Peyer's patch (tissue), 4 donors: ENCODE measurements around the gene ZNF629. TPM values are rescaled to one million over a fixed set of nuclear protein-coding genes. Genes with fewer than 3 reads are reported as not detected.

Source experiments
- DNase-seq, 3 donors: peaks; one replicate each; pipeline ENCODE4 v3.0.0-alpha.2; 2017 to 2019
- H3K27ac ChIP-seq, 4 donors: fragments of 200-600 bp; sonication (generic); one replicate each; pipeline ENCODE4 v1.5.1; 2016 to 2019
- H3K27me3 ChIP-seq, 2 donors: fragments of 200-600 bp; sonication (generic); one replicate each; pipeline ENCODE4 v1.5.1; 2019
- H3K36me3 ChIP-seq, 3 donors: fragments of 200-600 bp; sonication (generic); one replicate each; pipeline ENCODE4 v1.5.1; 2016 to 2019
- H3K4me1 ChIP-seq, 4 donors: fragments of 200-600 bp; sonication (generic); one replicate each; pipeline ENCODE4 v1.5.1; 2016 to 2019
- H3K4me3 ChIP-seq, 4 donors: fragments of 200-600 bp; sonication (generic); 1 replicate in 3 of 4; 2 replicates in 1 of 4; pipeline ENCODE4 v1.5.1; 2016 to 2019; ENCODE audit warnings: mild to moderate bottlenecking in 1 of 4
- H3K9me3 ChIP-seq, 4 donors: fragments of 200-600 bp; sonication (generic); one replicate each; pipeline ENCODE4 v1.5.1; 2016 to 2019; ENCODE audit warnings: mild to moderate bottlenecking in 1 of 4
- POLR2A ChIP-seq, 2 donors: fragments of 450-650 bp; IDR thresholded peaks; one replicate each; pipeline ENCODE4 v1.5.1; 2017; ENCODE audit warnings: antibody characterized with exemption in 2 of 2, mild to moderate bottlenecking in 2 of 2, moderate library complexity in 2 of 2
- total RNA-seq, 4 donors: library from RNA; depleted of rRNA; stranded (reverse); fragments of >200 nt; gene quantifications; one replicate each; pipeline ENCODE4 v1.1.0, GENCODE V29; 2016
- TF ChIP-seq, protein P1 (sequence below), 6 experiments: fragments of 450-650 bp in 4 of 6; fragments of 200-600 bp in 2 of 6; sonication (generic) in 1 of 6; IDR thresholded peaks; one replicate each; pipeline ENCODE4 v1.5.1; 2017 to 2019; ENCODE audit warnings: antibody characterized with exemption in 6 of 6, mild to moderate bottlenecking in 3 of 6, moderate library complexity in 1 of 6

Gene ZNF629
- total RNA-seq, 4 donors from 2014 or later: 10.9 to 28.7 (median 19.0) TPM

DNA sequence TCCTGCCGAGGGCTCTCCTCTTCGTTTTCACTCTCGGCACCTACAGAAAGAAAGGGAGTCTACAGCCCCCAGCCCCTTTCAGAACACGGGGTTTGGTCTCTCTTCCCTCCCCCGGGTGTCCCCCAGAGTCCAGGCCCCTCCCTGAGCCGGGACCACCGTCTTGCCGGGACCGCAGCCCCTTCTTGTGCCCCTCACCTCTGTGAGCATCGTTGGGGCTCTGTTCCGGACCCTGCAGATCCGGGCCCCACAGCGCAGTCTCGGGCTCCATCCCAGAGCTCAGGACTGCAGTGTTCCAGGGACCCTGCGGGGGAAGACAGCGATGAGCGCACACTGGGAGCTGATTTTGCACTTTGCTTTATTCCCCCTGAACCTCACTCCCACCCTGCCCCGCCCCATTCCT is 2.8 kb downstream of the ZNF629 start:
- Histone ChIP-seq H3K36me3 (peaks cover 0 to 29% (median 0%) of the 10 kb centered on the region in 3 donors), H3K27ac (no peak overlapping the region), H3K27me3 (no peaks in the 10 kb centered on the region), H3K9me3 (no peaks in the 10 kb centered on the region), H3K4me3 (no peak overlapping the region), H3K4me1 (peaks cover 0 to 27% (median 10%) of the 10 kb centered on the region in 4 donors)
- TF ChIP-seq POLR2A (IDR thresholded peaks at IDR 0.05): no peak
- TF ChIP-seq, protein P1, sequence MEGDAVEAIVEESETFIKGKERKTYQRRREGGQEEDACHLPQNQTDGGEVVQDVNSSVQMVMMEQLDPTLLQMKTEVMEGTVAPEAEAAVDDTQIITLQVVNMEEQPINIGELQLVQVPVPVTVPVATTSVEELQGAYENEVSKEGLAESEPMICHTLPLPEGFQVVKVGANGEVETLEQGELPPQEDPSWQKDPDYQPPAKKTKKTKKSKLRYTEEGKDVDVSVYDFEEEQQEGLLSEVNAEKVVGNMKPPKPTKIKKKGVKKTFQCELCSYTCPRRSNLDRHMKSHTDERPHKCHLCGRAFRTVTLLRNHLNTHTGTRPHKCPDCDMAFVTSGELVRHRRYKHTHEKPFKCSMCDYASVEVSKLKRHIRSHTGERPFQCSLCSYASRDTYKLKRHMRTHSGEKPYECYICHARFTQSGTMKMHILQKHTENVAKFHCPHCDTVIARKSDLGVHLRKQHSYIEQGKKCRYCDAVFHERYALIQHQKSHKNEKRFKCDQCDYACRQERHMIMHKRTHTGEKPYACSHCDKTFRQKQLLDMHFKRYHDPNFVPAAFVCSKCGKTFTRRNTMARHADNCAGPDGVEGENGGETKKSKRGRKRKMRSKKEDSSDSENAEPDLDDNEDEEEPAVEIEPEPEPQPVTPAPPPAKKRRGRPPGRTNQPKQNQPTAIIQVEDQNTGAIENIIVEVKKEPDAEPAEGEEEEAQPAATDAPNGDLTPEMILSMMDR (IDR thresholded peaks at IDR 0.05): no peak
- no peak for DNase-seq

DNA sequence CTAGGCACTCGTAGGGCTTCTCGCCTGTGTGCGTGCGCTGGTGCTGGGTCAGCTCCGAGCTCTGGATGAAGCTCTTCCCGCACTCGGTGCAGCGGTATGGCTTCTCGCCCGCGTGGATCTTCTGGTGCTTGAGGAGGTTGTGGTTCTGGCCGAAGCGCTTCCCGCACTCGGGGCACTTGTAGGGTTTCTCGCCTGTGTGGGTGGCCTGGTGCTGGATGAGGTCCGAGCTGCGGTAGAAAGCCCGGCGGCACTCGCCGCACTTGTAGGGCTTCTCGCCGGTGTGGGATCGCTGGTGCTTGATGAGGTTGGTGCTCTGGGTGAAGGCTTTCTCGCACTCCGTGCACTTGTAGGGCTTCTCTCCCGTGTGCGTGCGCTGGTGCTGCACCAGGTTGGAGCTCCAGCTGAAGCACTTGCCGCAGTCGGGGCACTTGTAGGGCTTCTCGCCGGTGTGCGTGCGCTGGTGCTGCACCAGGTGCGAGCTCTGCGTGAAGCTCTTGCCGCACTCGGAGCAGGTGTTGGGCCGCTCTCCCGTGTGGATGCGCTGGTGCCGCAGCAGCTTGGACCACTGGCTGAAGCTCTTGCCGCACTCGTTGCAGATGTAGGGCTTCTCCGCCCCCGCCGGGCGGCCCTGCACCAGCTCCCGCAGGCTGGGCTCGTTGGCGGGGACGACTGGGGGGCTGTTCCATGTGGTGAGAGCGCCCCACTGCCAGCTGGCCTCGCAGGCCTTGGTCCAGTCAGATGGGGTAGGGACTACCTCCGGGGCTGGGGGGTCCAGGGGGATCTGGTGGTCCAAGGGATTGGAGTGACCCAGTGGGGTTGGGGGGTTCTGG is 3.5 kb downstream of the ZNF629 start:
- H3K27me3 ChIP-seq: no peaks in the 10 kb centered on the region
- H3K27ac ChIP-seq: no peak overlapping the region
- no peaks in the 10 kb centered on the region for H3K9me3 ChIP-seq
- no peak for TF ChIP-seq POLR2A (IDR thresholded peaks at IDR 0.05)
- TF ChIP-seq, protein P1 (IDR thresholded peaks at IDR 0.05): no peak
- no peak for DNase-seq
- H3K4me1 ChIP-seq: peaks cover 0 to 26% (median 10%) of the 10 kb centered on the region in 4 donors
- peaks cover 0 to 29% (median 0%) of the 10 kb centered on the region in 3 donors for H3K36me3 ChIP-seq
- no peak overlapping the region for H3K4me3 ChIP-seq

DNA sequence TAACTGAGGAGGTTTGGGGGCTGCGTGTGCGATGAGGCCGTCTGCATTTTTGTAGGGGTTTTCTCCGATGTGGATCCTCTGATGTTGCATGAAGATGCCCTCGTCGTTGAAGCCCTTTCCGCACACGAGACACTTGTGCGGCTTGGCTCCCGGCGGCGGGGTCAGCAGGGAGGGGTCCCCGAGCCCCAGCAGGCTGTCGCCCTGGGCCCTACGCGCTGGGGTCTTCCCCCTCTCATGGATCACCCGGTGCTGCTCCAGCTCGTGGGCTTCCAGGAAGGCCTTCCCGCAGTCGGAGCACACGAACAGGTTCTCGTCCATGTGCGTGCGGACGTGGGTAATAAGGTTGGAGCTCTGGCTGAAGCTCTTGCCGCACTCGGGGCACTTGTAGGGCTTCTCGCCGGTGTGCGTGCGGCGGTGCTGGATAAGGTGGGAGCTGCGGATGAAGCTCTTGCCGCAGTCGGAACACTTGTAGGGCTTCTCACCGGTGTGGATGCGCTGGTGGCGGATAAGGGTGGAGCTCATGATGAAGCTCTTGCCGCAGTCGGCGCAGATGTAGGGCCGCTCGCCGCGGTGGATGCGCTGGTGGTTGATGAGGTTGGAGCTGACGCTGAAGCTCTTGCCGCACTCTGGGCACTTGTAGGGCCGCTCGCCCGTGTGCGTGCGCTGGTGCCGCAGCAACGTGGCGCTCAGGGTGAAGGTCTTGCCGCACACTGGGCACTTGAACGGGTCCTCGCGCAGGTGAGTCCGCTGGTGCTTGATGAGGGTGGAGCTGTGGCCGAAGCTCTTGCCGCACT is 4.3 kb downstream of the ZNF629 start:
- Histone ChIP-seq H3K27me3 (no peaks in the 10 kb centered on the region), H3K4me3 (no peak overlapping the region), H3K36me3 (peaks cover 0 to 29% (median 0%) of the 10 kb centered on the region in 3 donors), H3K27ac (no peak overlapping the region), H3K9me3 (no peaks in the 10 kb centered on the region), H3K4me1 (peaks cover 0 to 18% (median 8%) of the 10 kb centered on the region in 4 donors)
- TF ChIP-seq POLR2A (IDR thresholded peaks at IDR 0.05): no peak
- TF ChIP-seq, protein P1 (IDR thresholded peaks at IDR 0.05): no peak
- DNase-seq: no peak

DNA sequence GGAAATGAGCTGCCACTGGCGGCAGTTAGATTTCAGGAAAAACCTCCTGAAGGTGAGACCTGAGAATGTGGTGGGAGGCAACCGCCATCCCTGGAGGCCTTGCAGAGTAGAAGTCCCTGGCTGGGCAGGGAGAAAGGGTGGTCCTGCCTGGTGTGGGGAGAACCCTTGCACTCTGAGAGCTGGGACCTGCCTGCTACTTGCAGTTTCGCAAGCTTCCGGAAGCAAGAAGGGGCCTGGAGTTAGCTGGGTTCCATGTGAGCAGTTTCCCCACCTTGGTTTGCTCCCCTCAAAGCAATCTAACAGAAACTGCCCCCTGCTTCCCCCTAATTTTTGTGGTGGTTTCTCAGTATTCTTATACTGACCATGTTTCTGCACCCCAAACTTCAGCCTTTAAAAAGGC is 6.5 kb downstream of the ZNF629 start:
- peaks cover 0 to 29% (median 0%) of the 10 kb centered on the region in 3 donors for H3K36me3 ChIP-seq
- DNase-seq: no peak
- H3K4me3 ChIP-seq: no peak overlapping the region
- no peak overlapping the region for H3K27ac ChIP-seq
- peaks cover 0 to 13% (median 0%) of the 10 kb centered on the region in 4 donors for H3K4me1 ChIP-seq
- no peaks in the 10 kb centered on the region for H3K9me3 ChIP-seq
- TF ChIP-seq POLR2A (IDR thresholded peaks at IDR 0.05): no peak
- TF ChIP-seq, protein P1 (IDR thresholded peaks at IDR 0.05): no peak
- H3K27me3 ChIP-seq: no peaks in the 10 kb centered on the region

DNA sequence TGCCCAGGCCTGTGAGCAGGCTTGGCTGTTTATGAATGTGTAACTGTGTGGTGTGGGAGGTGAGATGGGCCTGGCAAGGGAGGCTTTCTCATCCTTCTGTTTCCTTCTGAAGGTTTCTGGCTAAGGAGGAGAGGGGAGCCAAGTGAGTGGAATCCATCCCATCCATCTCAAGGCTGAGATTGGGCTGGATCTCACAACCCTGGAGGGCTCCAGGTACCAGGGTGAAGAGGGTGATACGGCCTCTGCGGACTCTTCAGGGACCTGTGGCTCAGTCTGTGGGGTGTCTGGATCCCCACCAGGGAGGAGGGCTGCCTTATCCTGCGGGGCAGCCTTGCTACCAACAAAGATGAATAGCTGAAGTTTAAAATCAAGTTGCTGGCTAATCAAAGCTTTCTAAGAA is 7.0 kb downstream of the ZNF629 start:
- DNase-seq: no peak
- Histone ChIP-seq H3K27ac (no peak overlapping the region), H3K36me3 (peaks cover 0 to 29% (median 0%) of the 10 kb centered on the region in 3 donors), H3K9me3 (no peaks in the 10 kb centered on the region), H3K4me1 (peaks cover 0 to 11% (median 2%) of the 10 kb centered on the region in 4 donors), H3K4me3 (no peak overlapping the region), H3K27me3 (no peaks in the 10 kb centered on the region)
- TF ChIP-seq, protein P1 (IDR thresholded peaks at IDR 0.05): no peak
- TF ChIP-seq POLR2A (IDR thresholded peaks at IDR 0.05): no peak
